ENCODE results near the gene CACUL1. TPM values are rescaled to one million over a fixed set of nuclear protein-coding genes. Genes with fewer than 3 reads are reported as not detected.

Gene CACUL1
- total RNA-seq, 1 donor, result 49.3 TPM

GRCh38 chr10:118626953-118627352, 127.8 kb downstream of the CACUL1 start:
- no peaks in the 10 kb centered on the region for H3K4me1 ChIP-seq (ENCODE audit: insufficient read depth, low read length)
- no peak overlapping the region for H3K4me3 ChIP-seq (ENCODE audit: low read length)
- no peaks in the 10 kb centered on the region for H3K27me3 ChIP-seq (ENCODE audit: insufficient read depth, low read length)
- H3K9me3 ChIP-seq (ENCODE audit: low read depth, low read length), result no peaks in the 10 kb centered on the region

Other genes starting within 250 kb of the CACUL1 start
- under 0.01 TPM for gene PRLHR, start 159.3 kb downstream of the CACUL1 start, total RNA-seq

All from mononuclear cell (primary cell).